HPDE6-E6E7 (cell line): ENCODE results near the gene KIRREL1.
"Not testable (repeated sequence)": the region's sequence is repeated elsewhere in the genome, so short reads cannot be mapped to it uniquely, and the experiment has no call there.

ENCODE experiments used
- DNase-seq: peaks from one replicate; pipeline ENCODE4 v3.0.0; 2011; ENCODE audit warnings: missing footprints; ENCODE audit errors: extremely low spot score

Gene KIRREL1

DNA sequence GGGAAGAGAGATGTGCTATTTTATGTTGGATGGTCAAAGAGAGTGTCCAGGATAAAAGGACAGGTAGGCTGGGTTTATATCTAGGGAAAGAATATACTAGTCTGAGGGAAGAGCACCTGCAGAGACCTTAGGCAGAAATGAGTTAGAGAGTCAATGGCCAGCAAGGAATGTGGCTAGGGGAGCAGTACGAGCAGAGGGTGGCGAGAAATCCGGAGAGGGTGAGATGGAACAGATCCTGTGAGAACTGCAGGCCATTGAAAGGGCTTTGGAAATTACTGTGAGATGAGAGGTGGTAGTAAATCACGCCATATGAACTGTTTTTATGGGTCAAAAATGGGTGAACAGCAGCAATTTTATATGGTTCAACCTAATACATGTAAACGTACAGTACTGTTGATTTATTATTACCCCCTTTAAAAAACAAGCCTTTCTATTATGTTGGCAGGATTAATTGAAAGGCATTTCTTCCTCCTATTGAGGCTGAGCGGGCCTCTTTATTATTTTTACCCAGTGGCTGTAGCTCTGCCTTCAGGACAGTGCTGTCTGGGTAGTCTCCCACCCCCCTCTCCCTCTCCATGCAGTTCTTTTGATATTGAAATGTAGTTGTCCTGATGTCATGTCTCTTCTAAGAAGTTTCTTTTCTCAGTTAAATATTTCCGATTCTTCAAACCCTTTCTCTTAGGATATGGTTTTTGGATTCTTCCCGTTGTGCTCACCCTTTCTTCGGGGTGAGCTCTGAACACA is 112.1 kb downstream of the KIRREL1 start:
- DNase-seq: no peak

- DNase-seq: no peak
Measured at GRCh38 chr1:158107916-158108315, 114.5 kb downstream of the KIRREL1 start.

DNA sequence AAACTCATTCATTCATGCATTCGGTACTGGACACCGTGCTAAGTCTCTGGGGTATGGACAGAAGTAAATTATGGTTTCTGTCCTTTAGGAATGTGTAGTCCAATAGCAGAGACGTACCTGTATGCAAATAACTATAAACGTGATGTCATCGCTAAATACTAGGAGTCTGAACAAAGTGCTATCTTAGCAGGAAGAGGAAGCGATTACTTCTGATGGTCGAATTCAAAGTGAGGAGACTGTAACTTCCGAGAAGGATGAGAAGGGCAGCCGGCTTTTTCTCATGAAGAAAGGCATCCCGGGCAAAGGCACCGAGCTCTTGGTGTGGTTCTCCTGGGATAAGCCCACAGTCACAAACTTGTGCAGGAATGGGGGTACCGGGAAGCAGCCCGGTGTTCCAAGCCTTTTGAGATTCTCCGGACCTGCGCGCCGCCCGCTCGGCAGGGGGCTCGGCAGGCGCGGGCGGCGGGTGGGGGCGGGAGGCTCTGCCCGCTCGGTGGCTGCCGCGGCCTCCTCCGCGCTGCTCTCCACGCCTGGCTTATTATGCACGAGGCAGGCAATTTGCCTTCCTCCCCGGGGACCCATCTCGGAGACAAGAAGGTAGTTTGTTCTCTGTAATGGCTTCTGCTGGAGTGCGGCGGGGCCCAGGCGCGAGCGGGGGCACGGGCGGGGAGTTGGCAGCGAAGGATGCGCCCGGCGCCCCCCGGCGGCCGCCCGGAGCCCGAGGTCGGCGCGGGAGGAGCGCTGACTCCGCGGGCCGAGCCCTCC is 119.7 kb downstream of the KIRREL1 start:
- peak; percentile 20 for DNase-seq

DNA sequence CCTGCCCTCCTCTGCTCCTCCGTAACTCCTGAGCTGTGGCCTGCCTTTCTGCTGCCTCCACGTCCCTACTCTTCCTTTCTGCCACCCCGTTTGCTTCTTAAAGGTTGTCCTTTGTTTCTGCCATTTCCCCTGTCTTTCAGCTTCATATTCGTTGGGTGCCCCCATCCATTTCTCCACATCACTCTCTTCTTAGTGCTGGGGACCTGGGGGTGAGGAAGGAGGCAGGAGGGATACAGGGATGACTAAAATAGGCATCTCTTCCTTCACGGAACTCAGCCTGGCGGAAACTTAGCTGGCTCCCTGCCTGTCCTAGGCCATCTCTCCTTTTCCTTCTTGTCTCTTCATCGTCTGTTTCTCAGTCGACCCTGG is 120.3 kb downstream of the KIRREL1 start:
- no peak for DNase-seq

GRCh38 chr1:158115126-158115525 is 121.7 kb downstream of the KIRREL1 start:
- no peak for DNase-seq

DNA sequence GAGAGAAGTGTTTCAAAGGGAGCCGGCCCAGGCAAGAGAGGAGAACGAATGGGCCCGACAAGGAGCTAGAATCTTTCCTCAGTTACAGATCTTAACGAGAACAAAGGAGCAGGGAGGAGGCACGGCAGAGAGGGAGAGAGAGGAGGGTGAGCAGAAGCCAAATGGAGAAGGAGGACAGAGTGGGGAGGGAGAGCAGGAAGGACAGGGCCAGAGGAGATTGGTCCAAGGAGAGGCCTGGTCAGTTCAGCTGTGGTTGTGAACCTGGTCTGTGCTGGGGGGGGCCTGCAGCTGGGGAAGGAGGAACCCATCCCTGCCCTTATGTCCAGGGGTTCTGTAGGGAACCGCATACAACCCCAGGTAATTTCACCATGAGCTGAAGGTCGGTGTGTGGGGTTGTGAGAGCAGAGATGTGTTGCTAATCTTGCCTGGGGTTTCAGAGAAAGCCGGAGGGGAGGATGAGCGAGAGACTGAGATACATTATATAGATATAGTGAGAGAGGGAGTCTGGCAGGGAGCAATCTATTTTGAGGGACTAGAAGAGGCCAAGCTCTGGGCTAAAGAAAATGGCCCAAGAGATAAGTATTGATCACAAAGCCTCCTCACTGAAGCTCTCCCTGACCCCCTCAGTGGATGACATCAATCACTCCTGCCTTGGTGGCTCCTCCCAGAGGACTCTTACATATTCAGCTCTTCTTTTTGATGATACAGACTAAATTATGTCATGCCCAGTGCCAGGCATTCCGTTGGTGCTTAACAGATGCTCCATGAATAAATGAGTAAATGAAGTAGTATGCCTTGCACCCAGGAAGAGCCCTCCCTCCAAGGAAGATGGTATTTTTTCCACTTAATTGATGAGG is 123.1 kb downstream of the KIRREL1 start:
- no peak for DNase-seq

- DNase-seq: no peak
Measured at GRCh38 chr1:158117854-158118704, 124.6 kb downstream of the KIRREL1 start.

- no peak for DNase-seq
Measured at GRCh38 chr1:158118713-158119402, 125.4 kb downstream of the KIRREL1 start.

DNA sequence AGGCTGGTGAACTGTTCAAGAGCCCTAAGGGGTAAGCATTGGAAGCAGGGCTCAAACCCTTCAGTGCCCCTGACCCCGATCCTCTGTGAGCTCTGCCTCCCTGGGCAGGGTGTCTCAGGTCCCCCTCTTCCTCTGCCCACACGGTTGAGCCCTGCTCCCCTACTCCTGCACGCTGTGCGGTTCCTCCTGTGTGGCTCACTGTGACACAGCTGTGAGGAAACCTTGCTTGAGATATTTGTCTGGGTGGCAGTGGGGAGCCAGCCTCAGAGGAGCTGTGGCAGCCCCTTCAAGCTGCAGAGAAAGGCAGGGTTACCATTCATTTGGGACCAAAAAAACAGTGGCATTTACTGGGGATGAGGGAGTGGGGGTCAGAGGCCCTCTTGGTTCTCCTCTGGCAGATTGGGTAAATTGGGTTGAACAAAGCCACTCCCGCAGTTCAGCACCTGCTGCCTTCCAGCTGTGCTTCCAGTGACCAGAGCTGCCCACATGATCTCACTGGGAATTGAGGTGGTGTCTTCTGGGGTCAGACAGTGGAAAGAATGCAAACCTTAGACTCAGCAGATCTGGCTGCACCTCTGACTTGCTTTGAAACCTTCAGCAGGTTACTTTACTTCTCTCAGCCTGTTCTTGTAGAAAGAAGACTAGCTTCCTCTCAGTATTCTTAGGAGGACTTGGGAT is 126.7 kb downstream of the KIRREL1 start:
- DNase-seq: no peak

DNA sequence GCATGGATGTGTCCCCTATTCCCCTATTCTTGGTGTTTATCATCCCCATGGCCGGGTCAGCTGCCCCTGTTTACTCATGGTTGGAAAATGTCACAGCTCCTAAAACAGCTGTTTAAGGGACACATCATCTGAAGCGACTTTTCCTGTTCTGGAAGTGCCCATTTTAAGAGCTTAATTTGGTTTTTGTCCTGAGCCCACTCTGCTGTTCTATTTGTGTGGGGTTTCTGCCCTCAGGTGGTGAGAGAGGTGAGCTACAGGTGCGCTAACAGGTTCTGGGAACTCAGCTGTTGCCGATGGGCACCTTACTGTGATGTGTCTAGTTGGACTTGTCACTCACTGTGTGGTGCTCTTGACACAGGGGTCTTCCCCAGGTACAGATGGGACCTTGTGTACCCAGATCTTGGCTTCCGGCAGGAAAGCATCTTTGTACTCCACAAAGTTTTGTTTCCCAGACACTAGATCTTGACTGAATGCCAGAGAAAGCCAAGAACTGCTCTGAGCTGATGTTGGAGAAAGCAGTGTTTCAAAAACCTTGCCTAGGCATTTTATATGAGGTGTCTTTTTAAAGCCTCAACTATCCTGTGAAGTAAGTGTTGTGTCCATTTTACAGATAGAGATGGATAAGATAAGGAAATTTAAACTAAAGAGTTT is 128.3 kb downstream of the KIRREL1 start:
- no peak for DNase-seq

DNA sequence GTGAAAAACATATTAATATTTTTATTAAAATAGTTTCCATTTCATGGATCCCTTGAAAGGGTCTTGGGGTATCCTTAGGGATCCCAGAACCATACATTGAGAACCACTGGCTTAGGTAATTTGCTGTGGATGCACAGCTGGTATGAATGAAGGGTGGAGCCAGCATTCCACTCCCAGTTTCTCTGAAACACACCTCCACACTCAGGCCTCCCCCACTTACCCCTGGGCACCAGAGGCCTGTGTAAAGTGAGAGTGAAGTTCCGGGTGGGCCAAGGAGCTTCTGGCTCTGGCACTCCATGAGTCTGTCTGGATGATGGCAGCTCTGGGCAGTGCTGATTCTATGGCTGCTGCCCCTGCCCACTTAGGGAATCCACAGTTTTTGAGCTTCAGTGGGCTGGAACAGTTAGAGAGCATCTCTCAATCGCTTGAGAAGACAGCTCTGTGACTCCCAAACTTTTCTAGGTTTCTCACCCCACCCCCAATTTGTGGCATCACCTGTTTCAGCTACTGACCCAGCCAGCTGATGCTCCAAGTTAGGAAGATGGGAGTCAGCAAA is 129.5 kb downstream of the KIRREL1 start:
- DNase-seq: no peak

GRCh38 chr1:158124034-158124433 is 130.6 kb downstream of the KIRREL1 start:
- peak; percentile 84 for DNase-seq

DNA sequence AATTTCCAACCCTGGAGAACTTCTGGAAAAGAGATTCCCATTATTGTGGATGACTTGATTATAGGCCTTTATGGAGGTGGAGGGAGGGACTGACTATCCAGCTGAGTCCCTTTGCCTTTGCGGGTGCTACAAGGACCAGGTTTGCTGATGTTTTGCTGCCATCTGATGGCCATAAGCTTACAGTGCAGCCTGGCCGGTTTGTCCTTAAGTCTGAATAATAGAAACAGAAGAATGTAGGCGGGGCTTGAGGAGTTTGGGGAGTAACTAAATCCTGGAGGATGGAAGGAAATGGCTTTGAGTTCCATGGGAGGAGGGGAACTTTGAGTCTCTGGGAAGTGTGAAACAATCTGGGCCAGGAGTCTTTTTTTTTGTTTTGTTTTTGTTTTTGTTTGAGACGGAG is 131.6 kb downstream of the KIRREL1 start:
- peak; percentile 77 for DNase-seq

GRCh38 chr1:158126425-158126824 is 133.0 kb downstream of the KIRREL1 start:
- no peak for DNase-seq

DNA sequence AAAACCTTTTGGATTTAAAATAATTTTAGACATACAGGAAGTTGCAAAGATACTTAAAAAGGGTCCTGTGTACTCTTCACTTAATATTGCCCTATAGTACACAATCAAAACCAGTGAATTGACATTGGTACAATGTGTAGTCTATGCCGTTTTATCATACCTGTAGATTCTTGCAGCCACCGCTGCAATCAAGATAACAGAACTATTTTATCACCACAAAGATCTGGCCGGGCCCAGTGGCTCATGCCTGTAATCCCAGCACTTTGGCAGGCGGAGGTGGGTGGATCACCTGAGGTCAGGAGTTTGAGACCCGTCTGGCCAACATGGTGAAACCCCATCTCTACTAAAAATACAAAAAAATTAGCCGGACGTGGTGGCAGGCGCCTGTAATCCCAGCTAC is 135.1 kb downstream of the KIRREL1 start:
- DNase-seq: not testable (repeated sequence)

DNA sequence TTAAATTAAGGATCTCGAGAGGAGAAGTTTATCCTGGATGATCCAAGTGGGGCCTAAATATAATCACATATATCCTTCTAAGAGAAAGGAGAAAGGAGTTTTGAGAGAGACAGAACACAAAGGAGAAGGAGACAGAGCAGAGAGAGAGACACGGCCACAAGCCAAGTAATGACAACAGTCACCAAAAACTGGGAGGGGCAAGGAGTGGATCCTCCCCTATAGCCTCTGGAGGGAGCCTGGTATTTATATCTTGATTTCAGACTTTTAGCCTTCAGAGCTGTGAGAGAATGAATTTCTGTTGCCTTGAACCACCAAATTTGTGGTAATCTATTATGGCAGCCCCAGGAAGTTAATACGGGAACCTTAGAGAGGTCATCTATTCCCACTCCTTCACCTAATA is 137.8 kb downstream of the KIRREL1 start:
- no peak for DNase-seq

DNA sequence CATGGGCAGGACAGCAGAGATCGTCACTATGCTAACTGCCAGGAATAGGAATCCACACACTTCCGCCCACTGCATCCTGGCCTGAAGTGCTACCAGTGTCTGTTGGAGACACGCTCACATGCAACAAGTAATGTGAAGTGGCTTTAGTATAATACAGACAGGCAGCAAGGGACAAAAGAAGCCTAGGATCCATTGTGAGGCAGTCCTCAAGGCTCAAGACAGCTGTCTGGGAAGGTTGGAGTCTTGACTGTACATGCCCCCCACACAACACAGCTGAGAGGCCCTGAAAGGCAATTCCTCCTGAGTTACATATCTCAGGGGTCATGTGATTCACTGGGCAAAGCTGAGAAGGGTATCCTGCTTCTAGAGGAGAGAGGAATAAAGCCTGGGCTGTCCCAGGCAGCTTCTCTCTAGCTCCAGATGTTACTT is 147.3 kb downstream of the KIRREL1 start:
- DNase-seq: no peak

DNA sequence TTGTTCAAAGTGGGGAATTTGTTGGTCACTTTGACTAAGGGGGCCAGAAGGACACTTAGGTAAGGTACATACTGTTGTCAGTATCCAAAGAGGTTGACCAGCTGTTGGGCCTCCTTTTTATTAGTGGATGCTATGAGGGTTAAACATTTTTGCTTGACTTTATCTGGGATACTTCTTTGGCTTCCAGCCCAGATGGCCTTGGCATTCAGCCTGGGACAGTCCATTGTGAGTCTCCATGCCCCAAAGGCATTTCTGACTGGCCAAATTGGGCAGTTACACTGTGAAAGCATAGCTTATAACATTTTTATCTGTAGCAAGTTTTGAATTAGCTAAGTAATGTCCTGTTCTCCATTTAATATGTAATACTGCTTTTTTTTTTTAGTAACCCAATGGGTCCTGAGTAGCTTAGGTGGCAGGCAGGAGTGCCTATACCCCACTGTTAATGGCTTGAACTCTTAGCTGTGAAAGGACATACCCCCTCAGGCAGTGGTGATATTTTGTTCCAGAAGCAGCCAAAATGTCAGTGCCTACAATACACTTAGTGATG is 151.8 kb downstream of the KIRREL1 start:
- DNase-seq: no peak

GRCh38 chr1:158146165-158146564 is 152.7 kb downstream of the KIRREL1 start:
- peak; percentile 82 for DNase-seq
